ENCODE measurements around the gene FRA10AC1.

FRA10AC1 gene

GRCh38 chr10:93630625-93631557 is 71.5 kb downstream of the FRA10AC1 start:
- DNase-seq (ENCODE audit: insufficient read length, low spot score) = no peak
- FAIRE-seq = no peak
- no peak for TF ChIP-seq CTCF (IDR thresholded peaks at IDR 0.05; ENCODE audit: insufficient read depth, missing control alignments)

GRCh38 chr10:93629647-93630305 is 72.6 kb downstream of the FRA10AC1 start:
- no peak for DNase-seq (ENCODE audit: insufficient read length, low spot score)
- FAIRE-seq = no peak
- TF ChIP-seq CTCF (IDR thresholded peaks at IDR 0.05; ENCODE audit: insufficient read depth, missing control alignments) = no peak

GRCh38 chr10:93628858-93629257 is 73.5 kb downstream of the FRA10AC1 start:
- no peak for TF ChIP-seq CTCF (IDR thresholded peaks at IDR 0.05; ENCODE audit: insufficient read depth, missing control alignments)
- FAIRE-seq = no peak
- DNase-seq (ENCODE audit: insufficient read length, low spot score) = no peak

GRCh38 chr10:93622942-93623341 is 79.5 kb downstream of the FRA10AC1 start:
- DNase-seq (ENCODE audit: insufficient read length, low spot score) (no peak), FAIRE-seq (no peak)
- no peak for TF ChIP-seq CTCF (IDR thresholded peaks at IDR 0.05; ENCODE audit: insufficient read depth, missing control alignments)

- TF ChIP-seq CTCF (IDR thresholded peaks at IDR 0.05; ENCODE audit: insufficient read depth, missing control alignments) = no peak
- FAIRE-seq = no peak
- no peak for DNase-seq (ENCODE audit: insufficient read length, low spot score)
Measured at GRCh38 chr10:93620925-93621324, 81.5 kb downstream of the FRA10AC1 start.

Measured in D721Med (cell line).